ENCODE data around the gene CEP170.
A peak's percentile ranks its signal among the peaks of the same experiment; 100 is the strongest.

CEP170 gene

DNA sequence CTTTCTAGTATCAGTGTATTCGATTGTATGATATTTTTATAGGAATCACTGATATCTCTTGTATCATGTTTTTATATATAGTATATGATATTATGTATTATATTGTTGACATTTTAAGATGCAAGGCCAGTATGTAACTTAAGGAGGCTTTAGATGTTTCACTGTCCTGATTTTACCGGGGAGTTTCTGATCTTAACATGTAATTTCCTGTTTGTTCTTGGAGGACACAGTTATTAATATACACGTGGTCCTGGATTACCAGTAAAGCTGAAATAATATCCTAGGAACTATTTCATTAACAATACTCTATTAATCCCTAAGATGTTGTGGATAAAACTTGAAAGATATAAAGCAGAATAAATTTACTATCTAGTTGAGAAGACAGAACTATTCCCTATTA, 20.2 kb upstream of the CEP170 start:
- H3K27ac Mint-ChIP-seq, result no peak overlapping the region
- H3K4me1 Mint-ChIP-seq, result peaks cover 3% of the 10 kb centered on the region
- H3K9me3 Mint-ChIP-seq, result no peaks in the 10 kb centered on the region
- ATAC-seq (ENCODE audit: low read depth) (no peak), DNase-seq (ENCODE audit: low spot score in 2 of 2) (no peak)
- no peaks in the 10 kb centered on the region for H3K27me3 Mint-ChIP-seq
- H3K4me3 Mint-ChIP-seq, result no peak overlapping the region
- H3K36me3 Mint-ChIP-seq, result peaks cover 24% of the 10 kb centered on the region

- peaks cover 11% of the 10 kb centered on the region for H3K4me1 Mint-ChIP-seq
- ATAC-seq (ENCODE audit: low read depth), result no peak
- H3K36me3 Mint-ChIP-seq, result peaks cover 24% of the 10 kb centered on the region
- no peak overlapping the region for H3K27ac Mint-ChIP-seq
- H3K4me3 Mint-ChIP-seq, result no peak overlapping the region
- H3K9me3 Mint-ChIP-seq, result no peaks in the 10 kb centered on the region
- no peak for DNase-seq (ENCODE audit: low spot score in 2 of 2)
- H3K27me3 Mint-ChIP-seq, result no peaks in the 10 kb centered on the region
Measured at GRCh38 chr1:243273945-243274344, 18.9 kb upstream of the CEP170 start.

DNA sequence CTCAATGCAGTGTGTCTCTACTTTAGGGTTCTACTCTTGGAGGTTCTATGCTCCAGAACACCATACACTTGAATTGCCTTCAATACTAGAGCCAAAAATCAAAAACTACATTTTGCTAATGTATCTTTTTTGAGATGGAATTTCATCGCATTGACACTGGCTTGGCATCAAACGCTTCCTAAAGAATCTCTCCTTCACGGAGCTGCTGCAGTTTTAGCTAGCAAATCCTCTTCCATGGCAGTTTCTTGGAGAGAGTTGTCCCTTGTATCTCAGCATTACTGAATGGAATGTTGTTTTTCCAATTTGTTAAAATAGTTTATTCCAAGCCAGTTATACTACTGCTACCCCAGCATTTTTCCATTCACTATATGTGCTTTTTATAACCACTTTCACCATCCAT, 18.4 kb upstream of the CEP170 start:
- H3K36me3 Mint-ChIP-seq, result peaks cover 24% of the 10 kb centered on the region
- H3K27me3 Mint-ChIP-seq, result no peaks in the 10 kb centered on the region
- DNase-seq (ENCODE audit: low spot score in 2 of 2) (no peak), ATAC-seq (ENCODE audit: low read depth) (no peak)
- H3K9me3 Mint-ChIP-seq, result no peaks in the 10 kb centered on the region
- no peak overlapping the region for H3K4me3 Mint-ChIP-seq
- H3K4me1 Mint-ChIP-seq, result peaks cover 14% of the 10 kb centered on the region
- no peak overlapping the region for H3K27ac Mint-ChIP-seq

- no peak overlapping the region for H3K4me3 Mint-ChIP-seq
- no peaks in the 10 kb centered on the region for H3K27me3 Mint-ChIP-seq
- H3K36me3 Mint-ChIP-seq, result peaks cover 20% of the 10 kb centered on the region
- H3K9me3 Mint-ChIP-seq, result no peaks in the 10 kb centered on the region
- H3K27ac Mint-ChIP-seq, result no peak overlapping the region
- ATAC-seq (ENCODE audit: low read depth) (no peak), DNase-seq (ENCODE audit: low spot score in 2 of 2) (no peak)
- peaks cover 24% of the 10 kb centered on the region for H3K4me1 Mint-ChIP-seq
Measured at GRCh38 chr1:243272401-243272800, 17.3 kb upstream of the CEP170 start.

GRCh38 chr1:243271996-243272395, 16.9 kb upstream of the CEP170 start:
- DNase-seq (ENCODE audit: low spot score in 2 of 2) (no peak), ATAC-seq (ENCODE audit: low read depth) (no peak)
- Mint-ChIP-seq H3K4me1 (peaks cover 24% of the 10 kb centered on the region), H3K27ac (no peak overlapping the region), H3K4me3 (no peak overlapping the region), H3K27me3 (no peaks in the 10 kb centered on the region), H3K9me3 (no peaks in the 10 kb centered on the region), H3K36me3 (peaks cover 17% of the 10 kb centered on the region)

GRCh38 chr1:243270097-243270864, 15.2 kb upstream of the CEP170 start:
- Mint-ChIP-seq H3K27me3 (no peaks in the 10 kb centered on the region), H3K36me3 (peaks cover 7% of the 10 kb centered on the region), H3K27ac (no peak overlapping the region), H3K9me3 (no peaks in the 10 kb centered on the region), H3K4me3 (no peak overlapping the region), H3K4me1 (peaks cover 24% of the 10 kb centered on the region)
- no peak for ATAC-seq (ENCODE audit: low read depth)
- DNase-seq (ENCODE audit: low spot score in 2 of 2), result no peak

DNA sequence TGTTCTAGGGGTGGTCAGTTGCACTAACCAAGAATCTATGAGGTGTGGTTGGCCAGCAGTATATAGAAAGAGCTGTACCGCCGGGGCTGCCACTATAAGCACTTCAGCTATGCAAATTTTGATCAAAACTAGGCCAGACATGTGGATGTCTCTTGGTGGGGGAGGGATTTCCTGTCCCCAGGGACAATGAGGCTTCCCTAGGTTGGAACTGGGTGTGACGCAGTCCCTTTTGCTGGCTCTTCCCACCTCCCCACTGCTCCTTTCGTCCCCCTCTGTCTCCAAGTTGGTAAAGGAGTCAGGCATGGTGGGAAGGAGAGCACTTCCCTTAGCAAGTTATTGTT, 14.3 kb upstream of the CEP170 start:
- ATAC-seq (ENCODE audit: low read depth), result peak; percentile 82
- peak overlapping the region; percentile 50 for H3K27ac Mint-ChIP-seq

GRCh38 chr1:243268751-243269460, 13.8 kb upstream of the CEP170 start:
- DNase-seq (ENCODE audit: low spot score in 2 of 2) (no peak), ATAC-seq (ENCODE audit: low read depth) (peak; percentile 22)
- H3K27ac Mint-ChIP-seq, result peak overlapping the region; percentile 50
- H3K9me3 Mint-ChIP-seq, result no peaks in the 10 kb centered on the region
- H3K27me3 Mint-ChIP-seq, result no peaks in the 10 kb centered on the region
- H3K4me3 Mint-ChIP-seq, result peak overlapping the region; percentile 70
- peaks cover 29% of the 10 kb centered on the region for H3K4me1 Mint-ChIP-seq
- no peaks in the 10 kb centered on the region for H3K36me3 Mint-ChIP-seq

More for the DNA sequence above, 14.3 kb upstream of the CEP170 start:
- peaks cover 28% of the 10 kb centered on the region for H3K4me1 Mint-ChIP-seq
- DNase-seq (ENCODE audit: low spot score in 2 of 2), result no peak
- H3K36me3 Mint-ChIP-seq, result no peaks in the 10 kb centered on the region
- H3K4me3 Mint-ChIP-seq, result peak overlapping the region; percentile 70
- H3K27me3 Mint-ChIP-seq, result no peaks in the 10 kb centered on the region
- no peaks in the 10 kb centered on the region for H3K9me3 Mint-ChIP-seq

DNA sequence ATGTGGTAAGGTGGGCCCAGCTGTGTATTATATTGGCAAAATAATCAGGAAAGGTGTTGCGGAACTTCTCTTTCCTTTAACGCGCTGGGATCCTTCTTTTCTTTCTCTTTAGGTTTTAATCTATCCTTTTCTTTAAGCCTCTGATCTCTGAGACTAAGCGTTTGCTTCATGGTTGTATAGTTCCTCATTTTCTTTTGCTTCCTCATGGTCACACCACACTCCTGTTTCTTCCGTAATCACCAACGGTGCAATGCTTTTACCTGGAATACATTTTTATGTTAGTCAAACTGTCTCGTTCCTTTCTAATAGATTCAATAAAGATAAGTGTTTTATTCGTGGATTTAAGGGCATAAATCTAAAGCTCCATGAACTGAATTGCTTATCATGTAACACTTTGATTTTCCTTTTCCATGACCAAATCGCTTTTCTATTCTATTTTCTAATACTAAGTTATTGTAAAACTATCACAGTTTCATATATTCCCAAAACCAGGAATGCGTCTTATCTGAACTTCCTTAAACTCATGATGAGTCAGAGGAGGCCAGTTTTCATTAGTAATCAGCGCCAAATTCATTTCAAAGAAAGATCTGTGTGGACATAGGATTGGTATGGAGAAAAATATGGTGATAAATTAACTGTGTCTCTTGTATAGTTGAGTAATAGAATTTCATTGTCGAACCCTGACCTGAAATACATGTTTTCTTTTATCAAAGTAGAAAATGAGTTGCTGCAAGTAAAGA, 13.0 kb upstream of the CEP170 start:
- no peaks in the 10 kb centered on the region for H3K36me3 Mint-ChIP-seq
- no peak for DNase-seq (ENCODE audit: low spot score in 2 of 2)
- no peaks in the 10 kb centered on the region for H3K9me3 Mint-ChIP-seq
- H3K27me3 Mint-ChIP-seq, result no peaks in the 10 kb centered on the region
- ATAC-seq (ENCODE audit: low read depth), result peak; percentile 76
- H3K27ac Mint-ChIP-seq, result peak overlapping the region; percentile 7
- H3K4me3 Mint-ChIP-seq, result peak overlapping the region; percentile 68
- H3K4me1 Mint-ChIP-seq, result peaks cover 29% of the 10 kb centered on the region

GRCh38 chr1:243267471-243267880, 12.4 kb upstream of the CEP170 start:
- Mint-ChIP-seq H3K4me3 (peak overlapping the region; percentile 68), H3K27ac (peak overlapping the region; percentile 7), H3K27me3 (no peaks in the 10 kb centered on the region), H3K4me1 (peaks cover 29% of the 10 kb centered on the region), H3K9me3 (no peaks in the 10 kb centered on the region), H3K36me3 (no peaks in the 10 kb centered on the region)
- ATAC-seq (ENCODE audit: low read depth), result no peak
- DNase-seq (ENCODE audit: low spot score in 2 of 2), result no peak

- H3K9me3 Mint-ChIP-seq, result no peaks in the 10 kb centered on the region
- no peak for ATAC-seq (ENCODE audit: low read depth)
- H3K27me3 Mint-ChIP-seq, result no peaks in the 10 kb centered on the region
- peaks cover 30% of the 10 kb centered on the region for H3K4me1 Mint-ChIP-seq
- no peak for DNase-seq (ENCODE audit: low spot score in 2 of 2)
- H3K36me3 Mint-ChIP-seq, result peaks cover under 1% of the 10 kb centered on the region
- no peak overlapping the region for H3K4me3 Mint-ChIP-seq
- H3K27ac Mint-ChIP-seq, result no peak overlapping the region
Measured at GRCh38 chr1:243266231-243266630, 11.2 kb upstream of the CEP170 start.

GRCh38 chr1:243264717-243265116, 9.6 kb upstream of the CEP170 start:
- H3K9me3 Mint-ChIP-seq, result no peaks in the 10 kb centered on the region
- H3K4me1 Mint-ChIP-seq, result peaks cover 30% of the 10 kb centered on the region
- ATAC-seq (ENCODE audit: low read depth), result no peak
- no peak overlapping the region for H3K4me3 Mint-ChIP-seq
- H3K27me3 Mint-ChIP-seq, result no peaks in the 10 kb centered on the region
- DNase-seq (ENCODE audit: low spot score in 2 of 2), result no peak
- peaks cover 3% of the 10 kb centered on the region for H3K36me3 Mint-ChIP-seq
- peak overlapping the region; percentile 31 for H3K27ac Mint-ChIP-seq

DNA sequence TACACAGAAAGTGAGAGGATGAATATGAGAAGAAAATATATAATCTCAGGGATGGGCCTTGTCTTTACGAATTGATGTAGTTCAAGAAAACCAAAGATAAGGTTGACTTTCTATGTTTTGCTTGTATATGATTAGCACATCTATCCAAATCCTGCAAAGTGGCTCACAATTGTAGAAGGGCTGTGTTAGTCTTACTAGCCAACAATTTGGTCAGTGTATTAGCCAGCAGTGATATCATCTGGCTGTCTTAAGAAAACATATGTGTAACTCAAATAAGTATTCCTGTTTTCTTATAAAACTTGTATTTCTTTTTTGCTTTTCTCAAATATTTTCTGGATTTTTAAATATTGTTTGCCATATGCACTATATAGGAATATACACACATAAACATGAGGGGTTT, 6.3 kb upstream of the CEP170 start:
- DNase-seq (ENCODE audit: low spot score in 2 of 2) (no peak), ATAC-seq (ENCODE audit: low read depth) (no peak)
- H3K9me3 Mint-ChIP-seq, result no peaks in the 10 kb centered on the region
- H3K27me3 Mint-ChIP-seq, result no peaks in the 10 kb centered on the region
- H3K4me1 Mint-ChIP-seq, result peaks cover 13% of the 10 kb centered on the region
- no peak overlapping the region for H3K4me3 Mint-ChIP-seq
- peaks cover 3% of the 10 kb centered on the region for H3K36me3 Mint-ChIP-seq
- H3K27ac Mint-ChIP-seq, result no peak overlapping the region

- H3K27me3 Mint-ChIP-seq, result no peaks in the 10 kb centered on the region
- peak overlapping the region; percentile 35 for H3K27ac Mint-ChIP-seq
- no peak overlapping the region for H3K4me3 Mint-ChIP-seq
Measured at GRCh38 chr1:243260221-243260880, 5.3 kb upstream of the CEP170 start.

More at GRCh38 chr1:243260221-243260880, 5.3 kb upstream of the CEP170 start:
- no peaks in the 10 kb centered on the region for H3K9me3 Mint-ChIP-seq
- peaks cover 13% of the 10 kb centered on the region for H3K4me1 Mint-ChIP-seq
- peaks cover 3% of the 10 kb centered on the region for H3K36me3 Mint-ChIP-seq
- DNase-seq (ENCODE audit: low spot score in 2 of 2) (no peak), ATAC-seq (ENCODE audit: low read depth) (no peak)
